H1 (cell line): ENCODE results near the gene ADD3. TPM values are rescaled to one million over a fixed set of nuclear protein-coding genes. Genes with fewer than 3 reads are reported as not detected.

ENCODE experiments used
- CTCF ChIA-PET: fragments of 300-600 bp; sonication (Branson Sonifier 250); formaldehyde crosslinking; loops from one replicate; lab custom pipeline; 2021; ENCODE audit not compliant: partially characterized antibody; lab: Charles Lee
- POLR2A ChIA-PET: fragments of 300-600 bp; sonication (Branson Sonifier 250); formaldehyde crosslinking; loops from one replicate; lab custom pipeline; 2021; ENCODE audit warnings: inconsistent platforms; ENCODE audit not compliant: partially characterized antibody; lab: Charles Lee
- DNase-seq, 2 experiments: peaks; one replicate each; pipeline versions ENCODE4 v3.0.0 to v3.0.0-alpha.2; 2010 to 2022; ENCODE audit warnings: low spot score in 2 of 2, low read depth in 1 of 2, mixed read lengths in 1 of 2
- FAIRE-seq: peaks from 2 replicates; lab custom pipeline; 2011; peaks lifted over from hg19 to GRCh38; lab: Jason Lieb, UNC
- H2AFZ ChIP-seq: 2 replicates; pipeline ENCODE4 v1.8.1; 2012; ENCODE audit warnings: low read length, inconsistent platforms
- H2AK5ac ChIP-seq: 2 replicates; pipeline ENCODE4 v1.6.1; 2013; ENCODE audit warnings: low read depth, low read length
- H2BK120ac ChIP-seq: replicated peaks from 2 replicates; pipeline ENCODE3; 2013; ENCODE audit warnings: low read depth, low read length, inconsistent platforms
- H2BK12ac ChIP-seq: 2 replicates; pipeline ENCODE4 v1.6.1; 2013; ENCODE audit warnings: low read depth, low read length
- H2BK15ac ChIP-seq: 2 replicates; pipeline ENCODE4 v1.6.1; 2013; ENCODE audit warnings: low read length
- H2BK20ac ChIP-seq: 2 replicates; pipeline ENCODE4 v1.6.1; 2013; ENCODE audit warnings: low read length
- H2BK5ac ChIP-seq: 2 replicates; pipeline ENCODE4 v1.6.1; 2013; ENCODE audit warnings: low read depth, low read length
- H3K14ac ChIP-seq: 2 replicates; pipeline ENCODE4 v1.6.1; 2013; ENCODE audit warnings: inconsistent platforms; ENCODE audit not compliant: insufficient read length
- H3K18ac ChIP-seq: 2 replicates; pipeline ENCODE4 v1.6.1; 2013; ENCODE audit warnings: low read length; ENCODE audit errors: extremely low read depth
- H3K23ac ChIP-seq: 2 replicates; pipeline ENCODE4 v1.6.1; 2013; ENCODE audit warnings: inconsistent platforms; ENCODE audit not compliant: insufficient read length
- H3K23me2 ChIP-seq: 2 replicates; pipeline ENCODE4 v1.6.1; 2013; ENCODE audit warnings: low read depth, low read length
- H3K27ac ChIP-seq: 2 replicates; pipeline ENCODE4 v1.6.1; 2011; ENCODE audit warnings: low read depth, low read length, inconsistent platforms
- H3K27me3 ChIP-seq, 4 experiments: replicated peaks in 1 of 4; 1 replicate in 1 of 4; 2 replicates in 3 of 4; pipeline versions ENCODE4 v1.6.1 to v1.8.1; 2011 to 2013; ENCODE audit warnings: low read length in 3 of 4, mild to moderate bottlenecking in 3 of 4, inconsistent platforms in 2 of 4, mixed read lengths in 2 of 4, moderate library complexity in 1 of 4; ENCODE audit not compliant: control insufficient read depth in 3 of 4, insufficient read depth in 3 of 4; ENCODE audit errors: extremely low read depth in 1 of 4
- H3K36me3 ChIP-seq, 4 experiments: 2 replicates each; pipeline versions ENCODE4 v1.6.1 to v1.8.1; 2011 to 2013; ENCODE audit warnings: mild to moderate bottlenecking in 4 of 4, low read length in 3 of 4, moderate library complexity in 2 of 4, control low read depth in 1 of 4, inconsistent platforms in 1 of 4; ENCODE audit not compliant: insufficient read depth in 4 of 4, control insufficient read depth in 2 of 4
- H3K4ac ChIP-seq: replicated peaks from 2 replicates; pipeline ENCODE3; 2013; ENCODE audit warnings: low read length, low read depth, mixed read lengths, inconsistent platforms; ENCODE audit not compliant: insufficient read length
- H3K4me1 ChIP-seq, 4 experiments: replicated peaks in 1 of 4; 1 replicate in 1 of 4; 2 replicates in 3 of 4; pipeline versions ENCODE4 v1.6.1 to v1.8.1; 2011 to 2013; ENCODE audit warnings: low read length in 3 of 4, inconsistent platforms in 2 of 4, mixed read lengths in 1 of 4; ENCODE audit not compliant: insufficient read depth in 4 of 4, control insufficient read depth in 3 of 4
- H3K4me2 ChIP-seq, 2 experiments: 2 replicates each; pipeline versions ENCODE4 v1.6.1 to v1.8.1; 2011 to 2013; ENCODE audit warnings: low read depth in 2 of 2, low read length in 2 of 2, control low read depth in 1 of 2, inconsistent platforms in 1 of 2, mild to moderate bottlenecking in 1 of 2; ENCODE audit not compliant: insufficient read depth in 1 of 2
- H3K4me3 ChIP-seq, 4 experiments: fragments of 200-600, 300-600 bp in 1 of 4; sonication (generic), shearing (Covaris generic), sonication (Bioruptor Twin) in 1 of 4; 2 replicates each; pipeline versions ENCODE4 v1.5.1 to v1.8.1; 2011 to 2016; ENCODE audit warnings: low read length in 4 of 4, low read depth in 3 of 4, control low read depth in 2 of 4, inconsistent platforms in 2 of 4, mild to moderate bottlenecking in 2 of 4, mixed read lengths in 1 of 4, moderate library complexity in 1 of 4; ENCODE audit not compliant: insufficient read depth in 2 of 4; ENCODE audit errors: extremely low read depth in 1 of 4
- H3K56ac ChIP-seq: replicated peaks from 2 replicates; pipeline ENCODE3; 2013; ENCODE audit warnings: low read depth, mild to moderate bottlenecking, mixed read lengths, low read length, inconsistent platforms; ENCODE audit not compliant: insufficient read length
- H3K79me1 ChIP-seq: 2 replicates; pipeline ENCODE4 v1.6.1; 2013; ENCODE audit warnings: low read depth, low read length, control low read depth
- H3K79me2 ChIP-seq, 2 experiments: 2 replicates each; pipeline versions ENCODE4 v1.6.1 to v1.8.1; 2012 to 2013; ENCODE audit warnings: low read length in 2 of 2, mild to moderate bottlenecking in 2 of 2, inconsistent platforms in 1 of 2; ENCODE audit not compliant: insufficient read depth in 2 of 2, control insufficient read depth in 1 of 2
- H3K9ac ChIP-seq, 4 experiments: replicated peaks in 1 of 4; 1 replicate in 1 of 4; 2 replicates in 3 of 4; pipeline versions ENCODE4 v1.6.1 to v1.8.1; 2011 to 2013; ENCODE audit warnings: low read depth in 3 of 4, low read length in 3 of 4, control low read depth in 2 of 4, mild to moderate bottlenecking in 2 of 4, moderate library complexity in 2 of 4, inconsistent platforms in 1 of 4; ENCODE audit errors: extremely low read depth in 1 of 4
- H3K9me3 ChIP-seq, 2 experiments: 2 replicates each; pipeline versions ENCODE4 v1.6.1 to v1.8.1; 2012 to 2013; ENCODE audit warnings: mild to moderate bottlenecking in 2 of 2, moderate library complexity in 2 of 2, control low read depth in 1 of 2, inconsistent platforms in 1 of 2, low read depth in 1 of 2, low read length in 1 of 2, mixed read lengths in 1 of 2; ENCODE audit not compliant: insufficient read depth in 2 of 2
- H4K20me1 ChIP-seq, 2 experiments: replicated peaks in 1 of 2; 2 replicates each; pipeline versions ENCODE3 to v1.8.1; 2011 to 2013; ENCODE audit warnings: inconsistent platforms in 2 of 2, low read length in 2 of 2, mild to moderate bottlenecking in 1 of 2; ENCODE audit not compliant: insufficient read depth in 2 of 2, control insufficient read depth in 1 of 2
- H4K5ac ChIP-seq: 2 replicates; pipeline ENCODE4 v1.6.1; 2013; ENCODE audit warnings: low read length, low read depth, mixed read lengths, inconsistent platforms; ENCODE audit not compliant: insufficient read length
- H4K8ac ChIP-seq: 2 replicates; pipeline ENCODE4 v1.8.0; 2013; ENCODE audit warnings: mild to moderate bottlenecking, moderate library complexity, low read length, inconsistent platforms; ENCODE audit not compliant: insufficient read depth; ENCODE audit errors: extremely low read depth
- H4K91ac ChIP-seq: replicated peaks from 2 replicates; pipeline ENCODE3; 2013; ENCODE audit warnings: low read length, mixed read lengths, inconsistent platforms; ENCODE audit not compliant: insufficient read length
- ATF2 ChIP-seq: IDR thresholded peaks from 2 replicates; pipeline ENCODE4 v1.6.1; 2012; ENCODE audit warnings: low read length, inconsistent platforms
- ATF3 ChIP-seq: IDR thresholded peaks from 2 replicates; pipeline ENCODE4 v1.6.1; 2011; ENCODE audit warnings: low read depth, mild to moderate bottlenecking, low read length; ENCODE audit not compliant: insufficient read depth
- CREB1 ChIP-seq: IDR thresholded peaks from 2 replicates; pipeline ENCODE4 v1.6.1; 2012; ENCODE audit warnings: inconsistent platforms
- EGR1 ChIP-seq: IDR thresholded peaks from 2 replicates; pipeline ENCODE4 v1.6.1; 2011; ENCODE audit warnings: low read depth, low read length, borderline replicate concordance
- EP300 ChIP-seq, 2 experiments: IDR thresholded peaks; 1 replicate in 1 of 2; 2 replicates in 1 of 2; pipeline ENCODE4 v1.6.1; 2011 to 2012; ENCODE audit warnings: low read depth in 2 of 2, low read length in 2 of 2, mild to moderate bottlenecking in 2 of 2, borderline replicate concordance in 1 of 2, inconsistent platforms in 1 of 2, moderate library complexity in 1 of 2
- EZH2 ChIP-seq: fragments of 200-600 bp; sonication (generic); IDR thresholded peaks from 2 replicates; pipeline ENCODE4 v1.7.1; 2012; ENCODE audit warnings: low read depth, mild to moderate bottlenecking, moderate library complexity, low read length, inconsistent platforms; ENCODE audit not compliant: severe bottlenecking
- HDAC2 ChIP-seq, 2 experiments: fragments of 300-600 bp in 1 of 2; sonication (generic) in 1 of 2; IDR thresholded peaks; 2 replicates each; pipeline ENCODE4 v1.6.1; 2011 to 2012; ENCODE audit warnings: low read depth in 2 of 2, low read length in 2 of 2, mild to moderate bottlenecking in 2 of 2, moderate library complexity in 2 of 2, borderline replicate concordance in 1 of 2, inconsistent platforms in 1 of 2
- PHF8 ChIP-seq: fragments of 200-600 bp; sonication (generic); conservative IDR thresholded peaks from 2 replicates; pipeline ENCODE4 v1.7.1; 2012; ENCODE audit warnings: low read depth, mild to moderate bottlenecking, inconsistent platforms, low read length, moderate library complexity
- RBBP5 ChIP-seq: IDR thresholded peaks from 2 replicates; pipeline ENCODE4 v1.7.1; 2012; ENCODE audit warnings: low read depth, mild to moderate bottlenecking, inconsistent platforms, low read length, moderate library complexity, borderline replicate concordance
- SIX5 ChIP-seq: IDR thresholded peaks from 2 replicates; pipeline ENCODE4 v1.6.1; 2011; ENCODE audit warnings: mild to moderate bottlenecking, low read depth, low read length
- TBP ChIP-seq: IDR thresholded peaks from 2 replicates; pipeline ENCODE4 v1.6.1; 2011; ENCODE audit warnings: low read depth, low read length, improper control_type of control experiment
- WGBS, 2 experiments: shearing (Covaris generic) in 1 of 2; methylation state at CpG; one replicate each; pipeline versions ENCODE4 v1.1.6 to v1.1.7; 2013 to 2015; ENCODE audit warnings: low lambda C conversion rate in 2 of 2, mixed read lengths in 2 of 2, inconsistent platforms in 1 of 2, low coverage in 1 of 2, missing lambda C conversion rate in 1 of 2; ENCODE audit not compliant: insufficient replicate concordance in 2 of 2, insufficient coverage in 1 of 2, insufficient read length in 1 of 2; ENCODE audit errors: extremely low coverage in 1 of 2, missing lambda C conversion rate in 1 of 2; 5-methylcytosine and 5-hydroxymethylcytosine counted together
- polyA plus RNA-seq, 7 experiments: library from polyadenylated mRNA; depleted of rRNA in 3 of 7; stranded (reverse) in 5 of 7; unstranded in 2 of 7; fragments of >200 nt in 5 of 7; fragments of 200-250 nt in 2 of 7; gene quantifications; 1 replicate in 5 of 7; 2 replicates in 1 of 7; 4 replicates in 1 of 7; pipeline versions ENCODE4 v1.2.1 to v1.2.3, GENCODE V29; 2011 to 2013; ENCODE audit warnings: missing spikeins in 2 of 7, mixed read lengths in 2 of 7
- total RNA-seq: library from RNA; stranded (reverse); fragmentation: NEBNext Ultra II Directional; extraction: Animal tissue kit (Norgen Biotek cat#: 25700); gene quantifications from 2 replicates; pipeline ENCODE4 v1.2.1, GENCODE V29; 2021

The ADD3 gene
- total and polyA plus RNA-seq, 2 of the 8 experiments (the other 6 are each of a cell fraction or from before 2014, with no cell fraction given): 44.7 to 85.6 TPM

GRCh38 chr10:110017052-110017451, 9.3 kb downstream of the ADD3 start:
- ChIA-PET CTCF (interaction anchor here (0.8 to 1.2 kb wide), 2 partner anchors 18 to 59 kb away, joined by 3 to 4 read pairs; no protein-coding TSS in a partner anchor), POLR2A (no interaction called here)
- Histone ChIP-seq H3K18ac (no peak overlapping the region), H4K5ac (no peak overlapping the region), H3K4me1 (peaks cover 0 to 15% (median 9%) of the 10 kb centered on the region in 4 experiments; a peak in 5 of 7 replicates), H3K9me3 (no peaks in the 10 kb centered on the region), H2BK12ac (no peak overlapping the region), H2BK120ac (no peak overlapping the region), H3K36me3 (no peaks in the 10 kb centered on the region), H3K27me3 (no peaks in the 10 kb centered on the region), H3K4ac (no peak overlapping the region), H3K4me2 (no peak overlapping the region), H3K23me2 (no peaks in the 10 kb centered on the region), H2BK20ac (no peak overlapping the region), H3K14ac (no peak overlapping the region), H4K8ac (no peak overlapping the region), H3K9ac (no peak overlapping the region), H2BK5ac (no peak overlapping the region), H3K56ac (no peak overlapping the region), H3K4me3 (no peak overlapping the region), H3K27ac (no peak overlapping the region), H2BK15ac (no peak overlapping the region), H3K23ac (no peak overlapping the region), H4K20me1 (peaks cover 3 to 8% of the 10 kb centered on the region in 2 experiments), H4K91ac (no peak overlapping the region), H3K79me2 (peaks cover 3 to 95% of the 10 kb centered on the region in 2 experiments; a peak in 3 of 4 replicates), H2AK5ac (no peak overlapping the region), H2AFZ (no peak overlapping the region), H3K79me1 (no peaks in the 10 kb centered on the region)
- DNase-seq (no peak), FAIRE-seq (no peak)
- WGBS, 2 experiments: 95% methylated on average over 4 of the region's 4 CpGs; no CpG with 5 or more reads in 1 of the 2 experiments
- no peak for TF ChIP-seq CREB1
- no peak for TF ChIP-seq ATF2
- no peak for TF ChIP-seq PHF8
- TF ChIP-seq HDAC2 (IDR thresholded peaks at IDR 0.05; ENCODE audit: borderline replicate concordance in 1 of 2, low read depth in 2 of 2, low read length in 2 of 2): no peak
- no peak for TF ChIP-seq RBBP5
- TF ChIP-seq EP300 (IDR thresholded peaks at IDR 0.05; ENCODE audit: borderline replicate concordance in 1 of 2, low read depth in 2 of 2, low read length in 2 of 2): no peak
- no peak for TF ChIP-seq ATF3
- no peak for TF ChIP-seq EZH2
- TF ChIP-seq TBP: no peak
- TF ChIP-seq EGR1: no peak
- TF ChIP-seq SIX5: no peak
